GM23338 (cell line): ENCODE data around the gene SLC38A8. TPM values are rescaled to one million over a fixed set of nuclear protein-coding genes. Genes with fewer than 3 reads are reported as not detected.

Experiments used
- ATAC-seq: fragments of 200-7000 bp; cut with Tn5 transposase; 3 replicates; pipeline ENCODE4 v1.9.1; 2020
- DNase-seq: peaks from one replicate; pipeline ENCODE4 v3.0.0-alpha.2; 2015; ENCODE audit warnings: low spot score
- H2AFZ ChIP-seq: fragments of 200-600 bp; sonication (generic); 2 replicates; pipeline ENCODE4 v1.8.0; 2016; ENCODE audit warnings: antibody characterized with exemption, mild to moderate bottlenecking, moderate library complexity
- H3F3A ChIP-seq: fragments of 200-600 bp; sonication (generic); replicated peaks from 2 replicates; pipeline ENCODE4 v1.8.0; 2017; ENCODE audit warnings: antibody characterized with exemption, mixed run types, low read depth
- H3K27ac ChIP-seq: fragments of 200-600 bp; sonication (generic); 2 replicates; pipeline ENCODE4 v1.6.1; 2016; ENCODE audit warnings: low read depth
- H3K27me3 ChIP-seq: fragments of 200-600 bp; sonication (generic); 2 replicates; pipeline ENCODE4 v1.8.0; 2016; ENCODE audit warnings: mild to moderate bottlenecking, mixed run types, moderate library complexity; ENCODE audit not compliant: insufficient read depth
- H3K36me3 ChIP-seq: fragments of 200-600 bp; sonication (generic); 2 replicates; pipeline ENCODE4 v1.8.0; 2016; ENCODE audit warnings: mild to moderate bottlenecking; ENCODE audit not compliant: insufficient read depth
- H3K4me1 ChIP-seq: fragments of 200-600 bp; sonication (generic); 2 replicates; pipeline ENCODE4 v1.8.0; 2016; ENCODE audit warnings: mild to moderate bottlenecking, moderate library complexity; ENCODE audit not compliant: insufficient read depth
- H3K4me2 ChIP-seq: fragments of 200-600 bp; sonication (generic); 2 replicates; pipeline ENCODE4 v1.7.1; 2017; ENCODE audit warnings: mixed run types
- H3K4me3 ChIP-seq: fragments of 200-600 bp; sonication (generic); 2 replicates; pipeline ENCODE4 v1.6.1; 2016; ENCODE audit warnings: mixed run types
- H3K79me2 ChIP-seq: fragments of 200-600 bp; sonication (generic); replicated peaks from 2 replicates; pipeline ENCODE4 v1.8.0; 2017; ENCODE audit warnings: mild to moderate bottlenecking; ENCODE audit not compliant: insufficient read depth
- H3K9me2 ChIP-seq: fragments of 200-600 bp; sonication (generic); 2 replicates; pipeline ENCODE4 v1.8.0; 2017; ENCODE audit not compliant: insufficient read depth
- H4K20me1 ChIP-seq: fragments of 200-600 bp; sonication (generic); replicated peaks from 2 replicates; pipeline ENCODE4 v1.8.0; 2017; ENCODE audit warnings: mild to moderate bottlenecking; ENCODE audit not compliant: insufficient read depth
- H3K27ac Mint-ChIP-seq: 2 replicates; pipeline ENCODE4 v1.8.0; 2020; ENCODE audit warnings: inconsistent platforms, mild to moderate bottlenecking, moderate library complexity, mixed read lengths
- H3K27me3 Mint-ChIP-seq: 3 replicates; pipeline ENCODE4 v1.8.0; 2022; ENCODE audit warnings: low read depth, mild to moderate bottlenecking, moderate library complexity, mixed read lengths, inconsistent platforms; ENCODE audit not compliant: insufficient read depth, poor library complexity
- H3K36me3 Mint-ChIP-seq: 3 replicates; pipeline ENCODE4 v1.8.0; 2021; ENCODE audit warnings: low read depth, mild to moderate bottlenecking, inconsistent platforms, moderate library complexity, mixed read lengths
- H3K4me1 Mint-ChIP-seq: 3 replicates; pipeline ENCODE4 v1.8.0; 2020; ENCODE audit warnings: mild to moderate bottlenecking, inconsistent platforms, mixed read lengths
- H3K4me3 Mint-ChIP-seq: 3 replicates; pipeline ENCODE4 v1.8.0; 2021; ENCODE audit warnings: moderate library complexity, mild to moderate bottlenecking, inconsistent platforms, mixed read lengths
- H3K9me3 Mint-ChIP-seq: 3 replicates; pipeline ENCODE4 v1.8.0; 2020; ENCODE audit warnings: moderate library complexity, mild to moderate bottlenecking, inconsistent platforms, mixed read lengths
- CTCF ChIP-seq, 2 experiments: fragments of 200-600 bp in 1 of 2; sonication (generic) in 1 of 2; conservative IDR thresholded peaks; 2 replicates each; pipeline versions ENCODE4 v1.5.1 to v1.6.1; 2016 to 2017; ENCODE audit warnings: antibody characterized with exemption in 2 of 2, low read depth in 2 of 2, mild to moderate bottlenecking in 2 of 2, moderate library complexity in 1 of 2
- EZH2 ChIP-seq: fragments of 200-600 bp; sonication (generic); IDR thresholded peaks from one replicate; pipeline ENCODE4 v1.8.0; 2017; ENCODE audit warnings: antibody characterized with exemption, mild to moderate bottlenecking, low read depth; ENCODE audit not compliant: unreplicated experiment
- EZH2phosphoT487 ChIP-seq: fragments of 200-600 bp; sonication (generic); IDR thresholded peaks from one replicate; pipeline ENCODE4 v1.8.1; 2018; ENCODE audit warnings: antibody characterized with exemption; ENCODE audit not compliant: unreplicated experiment
- NANOG ChIP-seq: IDR thresholded peaks from 2 replicates; pipeline ENCODE4 v1.6.1; 2016; ENCODE audit warnings: antibody characterized with exemption, borderline replicate concordance
- STAT1 ChIP-seq: IDR thresholded peaks from one replicate; pipeline ENCODE4 v1.6.1; 2016; ENCODE audit warnings: antibody characterized with exemption; ENCODE audit not compliant: unreplicated experiment
- polyA plus RNA-seq: library from polyadenylated mRNA; unstranded; fragments of >200 nt; fragmentation: Nextera tagmentation; extraction: Ambion mirVana; gene quantifications from 2 replicates; pipeline ENCODE4 v1.2.1, GENCODE V29; 2016
- total RNA-seq: library from RNA; depleted of rRNA; stranded (reverse); fragments of >200 nt; shearing (Covaris generic); gene quantifications from 2 replicates; pipeline ENCODE4 v1.2.3, GENCODE V29; 2014

SLC38A8 gene
- total and polyA plus RNA-seq, 2 experiments from 2014 or later = not detected

GRCh38 chr16:84000989-84001642, 41.5 kb downstream of the SLC38A8 start:
- no peaks in the 10 kb centered on the region for H3K36me3 ChIP-seq
- no peaks in the 10 kb centered on the region for H3K79me2 ChIP-seq
- H3K27me3 Mint-ChIP-seq = peaks cover 7% of the 10 kb centered on the region
- no peaks in the 10 kb centered on the region for H3K36me3 Mint-ChIP-seq
- H3K9me2 ChIP-seq = no peaks in the 10 kb centered on the region
- no peaks in the 10 kb centered on the region for H4K20me1 ChIP-seq
- no peak for DNase-seq
- H3K27ac Mint-ChIP-seq = no peak overlapping the region
- no peak overlapping the region for H3K4me3 Mint-ChIP-seq
- H3K4me2 ChIP-seq = no peak overlapping the region
- no peaks in the 10 kb centered on the region for H3K4me1 ChIP-seq
- no peak overlapping the region for H3K27ac ChIP-seq
- TF ChIP-seq STAT1 = no peak
- H3K4me3 ChIP-seq = no peak overlapping the region
- no peaks in the 10 kb centered on the region; the same call in 2 of the 3 replicates for H3K4me1 Mint-ChIP-seq
- ATAC-seq = no peak; the same call in 2 of the 3 replicates
- H3K9me3 Mint-ChIP-seq = no peaks in the 10 kb centered on the region
- H3F3A ChIP-seq = no peaks in the 10 kb centered on the region
- no peaks in the 10 kb centered on the region for H3K27me3 ChIP-seq
- no peak overlapping the region; the same call in 1 of the 2 replicates for H2AFZ ChIP-seq

GRCh38 chr16:83998091-83998490, 44.5 kb downstream of the SLC38A8 start:
- H3K4me1 Mint-ChIP-seq = peaks cover 12% of the 10 kb centered on the region
- H3K9me2 ChIP-seq = no peaks in the 10 kb centered on the region
- H3K4me3 Mint-ChIP-seq = no peak overlapping the region
- TF ChIP-seq EZH2phosphoT487 = no peak
- TF ChIP-seq STAT1 = no peak
- H3K27me3 Mint-ChIP-seq = peaks cover 14% of the 10 kb centered on the region
- no peaks in the 10 kb centered on the region for H4K20me1 ChIP-seq
- no peaks in the 10 kb centered on the region for H3F3A ChIP-seq
- peaks cover 3% of the 10 kb centered on the region; the same call in 1 of the 2 replicates for H3K4me1 ChIP-seq
- DNase-seq (no peak), ATAC-seq (no peak)
- no peak overlapping the region for H2AFZ ChIP-seq
- H3K36me3 Mint-ChIP-seq = no peaks in the 10 kb centered on the region
- H3K27ac ChIP-seq = no peak overlapping the region
- no peak overlapping the region for H3K4me3 ChIP-seq
- no peak overlapping the region for H3K27ac Mint-ChIP-seq
- H3K9me3 Mint-ChIP-seq = no peaks in the 10 kb centered on the region
- no peaks in the 10 kb centered on the region for H3K79me2 ChIP-seq
- H3K27me3 ChIP-seq = no peaks in the 10 kb centered on the region
- H3K4me2 ChIP-seq = no peak overlapping the region
- H3K36me3 ChIP-seq = no peaks in the 10 kb centered on the region

DNA sequence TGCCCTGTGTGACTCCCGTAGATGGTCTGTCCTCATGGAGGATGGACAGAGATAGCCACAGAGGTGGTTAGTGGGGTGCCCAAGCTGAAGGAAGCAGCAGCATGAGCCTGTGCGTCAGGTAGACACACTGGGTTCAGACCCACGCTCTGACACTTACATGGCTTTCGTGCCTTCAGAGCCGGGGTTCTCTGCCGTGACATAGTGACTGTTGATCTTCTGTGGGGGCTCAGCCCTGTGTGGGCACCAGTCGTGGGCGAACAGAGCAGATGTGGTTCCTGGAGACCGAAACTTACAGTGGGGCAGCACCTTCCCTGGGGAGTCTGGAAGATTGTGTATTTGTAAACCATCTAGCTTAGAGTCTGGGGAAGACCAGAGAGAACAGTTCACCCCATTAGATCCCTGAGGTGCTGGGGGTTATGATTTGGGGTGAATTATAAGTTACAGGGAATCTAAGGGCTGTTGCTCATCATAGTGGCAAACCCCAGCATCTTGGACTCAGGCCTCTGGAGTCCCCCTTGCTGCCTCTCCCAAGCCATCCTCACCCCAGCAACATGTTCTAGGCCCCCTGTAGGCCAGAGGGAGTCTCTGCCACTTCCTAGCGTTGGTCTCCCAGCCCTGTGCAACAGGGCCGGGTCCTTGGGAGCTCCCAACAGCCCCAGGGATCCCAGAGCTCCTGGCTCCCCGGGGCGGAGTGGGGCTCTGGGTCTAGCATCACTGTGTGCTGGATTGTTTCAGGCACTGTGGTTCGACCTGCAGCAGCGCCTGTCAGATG, 45.9 kb downstream of the SLC38A8 start:
- H3K79me2 ChIP-seq = no peaks in the 10 kb centered on the region
- H4K20me1 ChIP-seq = no peaks in the 10 kb centered on the region
- Mint-ChIP-seq H3K4me3 (no peak overlapping the region), H3K9me3 (no peaks in the 10 kb centered on the region), H3K27ac (no peak overlapping the region), H3K36me3 (no peaks in the 10 kb centered on the region), H3K4me1 (peaks cover 18% of the 10 kb centered on the region), H3K27me3 (peaks cover 15% of the 10 kb centered on the region)
- no peaks in the 10 kb centered on the region for H3K9me2 ChIP-seq
- no peak overlapping the region for H3K27ac ChIP-seq
- H2AFZ ChIP-seq = no peak overlapping the region
- TF ChIP-seq EZH2 (no peak), NANOG (no peak), CTCF (conservative IDR thresholded peaks at IDR 0.05; ENCODE audit: low read depth in 2 of 2) (peak; percentile 16 to 26; a peak in 2 of 4 replicates)
- H3K27me3 ChIP-seq = no peaks in the 10 kb centered on the region
- no peak overlapping the region for H3K4me2 ChIP-seq
- no peak overlapping the region for H3K4me3 ChIP-seq
- H3K36me3 ChIP-seq = no peaks in the 10 kb centered on the region
- H3K4me1 ChIP-seq = peaks cover 3% of the 10 kb centered on the region; the same call in 1 of the 2 replicates
- DNase-seq (peak; percentile 39), ATAC-seq (peak; percentile 29)
- H3F3A ChIP-seq = no peaks in the 10 kb centered on the region
